IPS DF 6.9 (cell line): Measurements from ENCODE around the gene TRUB1.

ENCODE experiments used
- DNase-seq: peaks from one replicate; pipeline ENCODE4 v3.0.0-alpha.2; 2013; ENCODE audit warnings: low read depth, low spot score
- H3K27ac ChIP-seq: one replicate; pipeline ENCODE4 v1.5.1; 2013; ENCODE audit warnings: low read length, control low read depth
- H3K27me3 ChIP-seq: 2 replicates; pipeline ENCODE4 v1.6.1; 2013; ENCODE audit warnings: mild to moderate bottlenecking, low read length; ENCODE audit not compliant: control insufficient read depth, insufficient read depth
- H3K36me3 ChIP-seq: 2 replicates; pipeline ENCODE4 v1.6.1; 2013; ENCODE audit warnings: low read length; ENCODE audit not compliant: control insufficient read depth, insufficient read depth
- H3K4me1 ChIP-seq: 2 replicates; pipeline ENCODE4 v1.6.1; 2013; ENCODE audit warnings: low read length; ENCODE audit not compliant: control insufficient read depth, insufficient read depth
- H3K4me3 ChIP-seq: 2 replicates; pipeline ENCODE4 v1.5.1; 2013; ENCODE audit warnings: mild to moderate bottlenecking, low read length
- H3K9me3 ChIP-seq: 2 replicates; pipeline ENCODE4 v1.6.1; 2013; ENCODE audit warnings: low read length, inconsistent platforms; ENCODE audit not compliant: control insufficient read depth, insufficient read depth
- WGBS: extraction: QIAGEN DNeasy Blood & Tissue Kit; methylation state at CpG from one replicate; pipeline ENCODE4 v1.1.7; 2013; ENCODE audit warnings: mixed read lengths, missing lambda C conversion rate; ENCODE audit not compliant: insufficient read length, insufficient coverage; 5-methylcytosine and 5-hydroxymethylcytosine counted together

The TRUB1 gene

DNA sequence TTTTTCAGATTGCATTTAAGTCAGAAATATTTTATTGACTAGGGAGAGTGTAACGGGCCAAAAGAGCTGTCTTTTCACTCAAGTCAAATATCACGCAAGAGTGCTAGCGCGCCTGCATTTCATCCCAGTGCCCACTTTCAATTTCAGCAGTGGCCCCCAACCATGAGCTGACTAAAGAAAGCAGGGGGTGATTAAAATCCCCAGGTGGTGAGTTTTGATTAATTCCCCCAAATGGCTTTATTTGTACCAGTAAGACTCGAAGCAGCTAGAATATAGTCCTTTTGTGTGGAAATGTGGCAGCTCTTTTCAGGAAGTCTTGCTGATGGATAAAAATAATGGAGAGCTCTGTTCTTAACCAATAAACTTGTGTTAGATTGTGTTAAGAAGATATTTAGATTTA lies 35.3 kb downstream of the TRUB1 start:
- no peaks in the 10 kb centered on the region for H3K27me3 ChIP-seq
- no peak overlapping the region for H3K4me3 ChIP-seq
- no peak overlapping the region for H3K27ac ChIP-seq
- H3K9me3 ChIP-seq = no peaks in the 10 kb centered on the region
- H3K4me1 ChIP-seq = no peaks in the 10 kb centered on the region
- H3K36me3 ChIP-seq = no peaks in the 10 kb centered on the region
- WGBS = no CpG with 5 or more reads among the region's 5 CpGs
- DNase-seq = no peak

DNA sequence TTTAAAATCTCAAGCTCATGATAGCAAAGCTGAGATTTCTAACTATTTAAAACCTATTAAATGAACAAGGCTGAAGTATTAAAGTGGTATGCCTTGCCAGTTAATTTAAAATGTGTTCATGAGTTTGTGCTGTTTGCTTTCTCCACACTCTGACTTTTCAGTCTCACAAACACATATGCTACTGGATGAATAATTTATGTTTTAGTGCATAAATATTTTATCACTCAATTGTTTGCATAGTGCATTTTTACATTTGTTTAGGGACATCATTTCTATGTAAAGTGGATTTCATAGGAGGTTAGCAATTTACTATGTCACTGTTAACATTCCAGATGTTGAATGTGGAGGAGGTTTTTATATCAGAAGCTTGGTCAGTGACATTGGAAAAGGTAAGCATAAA lies 36.0 kb downstream of the TRUB1 start:
- DNase-seq = no peak
- no peaks in the 10 kb centered on the region for H3K4me1 ChIP-seq
- H3K27ac ChIP-seq = no peak overlapping the region
- H3K9me3 ChIP-seq = no peaks in the 10 kb centered on the region
- no peak overlapping the region for H3K4me3 ChIP-seq
- no peaks in the 10 kb centered on the region for H3K36me3 ChIP-seq
- no peaks in the 10 kb centered on the region for H3K27me3 ChIP-seq

DNA sequence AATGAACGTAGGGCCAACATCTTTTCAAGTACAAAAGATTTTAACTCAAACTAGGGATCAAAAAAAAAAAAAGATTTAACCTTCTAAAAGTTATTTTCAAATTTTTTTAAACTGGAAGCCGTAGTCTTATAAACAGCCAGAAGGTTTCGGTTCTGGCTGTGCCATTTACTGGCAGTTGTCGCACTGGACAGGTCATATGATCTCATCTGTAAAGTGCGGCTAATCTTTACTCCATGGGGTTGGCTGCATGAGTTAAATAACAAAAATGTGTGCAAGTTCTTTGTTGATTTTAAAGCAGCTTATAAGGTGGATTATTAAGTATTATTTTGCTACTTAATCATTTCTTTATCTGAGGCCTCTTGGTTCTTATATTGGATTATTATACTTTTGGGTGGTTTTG lies 36.6 kb downstream of the TRUB1 start:
- Histone ChIP-seq H3K27ac (no peak overlapping the region), H3K9me3 (no peaks in the 10 kb centered on the region), H3K27me3 (no peaks in the 10 kb centered on the region), H3K4me3 (no peak overlapping the region), H3K4me1 (no peaks in the 10 kb centered on the region), H3K36me3 (no peaks in the 10 kb centered on the region)
- no peak for DNase-seq
- no CpG with 5 or more reads among the region's 5 CpGs for WGBS

- Histone ChIP-seq H3K4me1 (no peaks in the 10 kb centered on the region), H3K27me3 (no peaks in the 10 kb centered on the region), H3K36me3 (no peaks in the 10 kb centered on the region), H3K27ac (no peak overlapping the region), H3K9me3 (no peaks in the 10 kb centered on the region), H3K4me3 (no peak overlapping the region)
- DNase-seq = no peak
- WGBS = no CpG with 5 or more reads among the region's 3 CpGs
Observed at GRCh38 chr10:114975091-114975490, 37.1 kb downstream of the TRUB1 start.

- Histone ChIP-seq H3K27ac (no peak overlapping the region), H3K9me3 (no peaks in the 10 kb centered on the region), H3K4me1 (no peaks in the 10 kb centered on the region), H3K4me3 (no peak overlapping the region), H3K27me3 (no peaks in the 10 kb centered on the region), H3K36me3 (no peaks in the 10 kb centered on the region)
- no peak for DNase-seq
Observed at GRCh38 chr10:114982989-114983388, 45.0 kb downstream of the TRUB1 start.

- WGBS = no CpG with 5 or more reads among the region's 1 CpG
- no peak overlapping the region for H3K27ac ChIP-seq
Observed at GRCh38 chr10:114987995-114988394, 50.0 kb downstream of the TRUB1 start.

GRCh38 chr10:114990586-114990985 lies 52.6 kb downstream of the TRUB1 start:
- no peak overlapping the region for H3K4me3 ChIP-seq
- no CpG with 5 or more reads among the region's 3 CpGs for WGBS
- DNase-seq = no peak
- H3K27me3 ChIP-seq = no peaks in the 10 kb centered on the region
- no peaks in the 10 kb centered on the region; the same call in 1 of the 2 replicates for H3K4me1 ChIP-seq
- no peak overlapping the region for H3K27ac ChIP-seq
- H3K36me3 ChIP-seq = no peaks in the 10 kb centered on the region
- no peaks in the 10 kb centered on the region for H3K9me3 ChIP-seq

More at GRCh38 chr10:114987995-114988394, 50.0 kb downstream of the TRUB1 start:
- Histone ChIP-seq H3K36me3 (no peaks in the 10 kb centered on the region), H3K9me3 (no peaks in the 10 kb centered on the region), H3K27me3 (no peaks in the 10 kb centered on the region), H3K4me3 (no peak overlapping the region), H3K4me1 (no peaks in the 10 kb centered on the region)
- DNase-seq = no peak

- Histone ChIP-seq H3K4me1 (no peaks in the 10 kb centered on the region; the same call in 1 of the 2 replicates), H3K36me3 (no peaks in the 10 kb centered on the region), H3K9me3 (no peaks in the 10 kb centered on the region), H3K4me3 (no peak overlapping the region), H3K27ac (no peak overlapping the region), H3K27me3 (no peaks in the 10 kb centered on the region)
- WGBS = 100% methylated on average over 2 of the region's 4 CpGs
- no peak for DNase-seq
Observed at GRCh38 chr10:114990991-114991390, 53.0 kb downstream of the TRUB1 start.

GRCh38 chr10:114992189-114992775 lies 54.3 kb downstream of the TRUB1 start:
- Histone ChIP-seq H3K4me3 (no peak overlapping the region), H3K9me3 (no peaks in the 10 kb centered on the region), H3K27ac (no peak overlapping the region), H3K27me3 (no peaks in the 10 kb centered on the region), H3K4me1 (no peaks in the 10 kb centered on the region; the same call in 1 of the 2 replicates), H3K36me3 (no peaks in the 10 kb centered on the region)
- 100% methylated on average over 5 of the region's 9 CpGs for WGBS
- DNase-seq = no peak

DNA sequence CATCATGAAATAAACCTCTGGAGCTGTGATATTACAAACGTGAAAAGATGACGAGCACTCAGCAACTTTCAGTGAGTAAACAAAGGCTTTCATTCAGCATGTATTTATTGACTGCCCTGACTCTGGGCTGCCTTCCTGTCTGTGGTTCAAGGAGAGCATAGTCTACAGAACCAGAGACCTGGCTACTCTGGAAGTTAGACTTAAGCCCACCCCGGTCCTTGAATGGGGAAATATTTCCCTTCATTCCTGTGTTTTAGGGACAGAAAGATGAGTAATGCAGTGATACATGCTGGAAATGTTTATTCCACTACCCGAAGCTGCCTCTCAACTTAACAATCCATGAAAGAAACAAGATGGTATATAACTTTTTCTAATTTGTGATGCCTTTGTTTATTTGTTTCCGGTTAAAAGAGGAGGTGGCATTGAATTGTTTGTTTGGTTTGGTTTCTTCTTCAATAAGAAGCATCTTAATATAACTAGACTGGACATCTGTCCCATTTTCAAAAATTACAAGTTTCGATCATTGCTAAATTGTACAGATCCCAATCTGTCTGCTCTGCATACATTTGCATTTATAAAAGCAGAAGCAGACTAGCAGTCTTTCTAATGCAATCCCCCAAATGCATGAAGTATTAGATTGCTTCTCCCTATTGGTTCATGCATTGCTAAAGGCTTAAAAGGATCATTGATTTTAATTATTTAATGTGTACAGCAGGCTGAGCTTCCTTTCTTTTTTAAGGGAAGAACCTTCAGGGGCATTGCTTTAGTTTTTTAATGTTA lies 57.7 kb downstream of the TRUB1 start:
- no peaks in the 10 kb centered on the region for H3K36me3 ChIP-seq
- no CpG with 5 or more reads among the region's 6 CpGs for WGBS
- peaks cover 2% of the 10 kb centered on the region; the same call in 1 of the 2 replicates for H3K4me1 ChIP-seq
- no peak for DNase-seq
- H3K27ac ChIP-seq = no peak overlapping the region
- no peaks in the 10 kb centered on the region for H3K27me3 ChIP-seq
- H3K9me3 ChIP-seq = no peaks in the 10 kb centered on the region
- no peak overlapping the region for H3K4me3 ChIP-seq

- H3K4me1 ChIP-seq = peaks cover 2% of the 10 kb centered on the region; the same call in 1 of the 2 replicates
- WGBS = no CpG with 5 or more reads among the region's 4 CpGs
- H3K36me3 ChIP-seq = no peaks in the 10 kb centered on the region
- no peak for DNase-seq
- H3K9me3 ChIP-seq = no peaks in the 10 kb centered on the region
- H3K27ac ChIP-seq = no peak overlapping the region
- no peak overlapping the region for H3K4me3 ChIP-seq
- H3K27me3 ChIP-seq = no peaks in the 10 kb centered on the region
Observed at GRCh38 chr10:114996542-114996941, 58.5 kb downstream of the TRUB1 start.
